ENCODE data around the gene ZNF311.
"Not testable (repeated sequence)": the region's sequence is repeated elsewhere in the genome, so short reads cannot be mapped to it uniquely, and the experiment has no call there.

The ZNF311 gene

DNA sequence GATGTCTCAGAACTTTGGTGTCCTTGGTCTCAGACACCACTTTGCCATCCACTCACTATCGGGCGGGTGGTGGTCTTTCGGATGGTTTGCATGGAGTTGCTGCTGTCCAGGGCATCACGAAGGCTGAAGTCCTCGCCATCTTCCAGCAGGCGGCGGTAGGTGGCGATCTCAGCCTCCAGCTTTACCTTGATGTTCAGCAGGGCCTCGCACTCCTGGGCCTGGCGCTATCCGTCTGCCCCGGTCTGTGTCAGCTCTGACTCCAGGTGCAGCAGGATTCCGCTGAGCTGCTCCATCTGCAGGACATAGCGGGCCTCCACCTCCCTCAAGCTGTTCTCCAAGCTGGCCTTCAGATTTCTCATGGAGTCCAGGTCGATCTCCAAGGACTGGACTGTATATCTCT, 36.0 kb downstream of the ZNF311 start:
- TF ChIP-seq CTCF (IDR thresholded peaks at IDR 0.05; ENCODE audit: control extremely low read depth, extremely low read depth, low read depth, missing control alignments), result no peak
- ChIA-PET POLR2A (no interaction called here), CTCF (interaction anchor here (1.2 kb wide), 1 partner anchor 12 kb away, joined by 5 read pairs; no protein-coding TSS in a partner anchor)
- DNase-seq (ENCODE audit: extremely low spot score), result no peak

DNA sequence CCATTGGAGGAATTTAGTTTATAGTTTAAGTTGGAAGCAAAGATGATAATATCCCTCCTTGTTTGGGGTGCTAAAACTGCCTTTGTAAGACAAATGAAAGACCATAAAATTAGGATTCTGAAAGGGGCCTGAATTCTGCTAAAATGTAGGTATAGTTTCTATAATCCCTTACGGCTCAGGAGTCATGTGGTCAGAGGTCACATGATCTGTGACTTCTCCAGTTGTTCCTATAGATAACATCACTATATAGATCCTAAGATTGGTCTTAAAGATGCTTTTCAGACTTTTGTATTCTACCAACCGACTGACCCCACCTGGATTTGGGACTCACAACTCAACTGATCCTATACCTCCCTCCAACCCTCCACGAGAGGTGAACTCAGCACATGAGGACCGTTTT, 36.6 kb downstream of the ZNF311 start:
- ChIA-PET POLR2A (no interaction called here), CTCF (no interaction called here)
- no peak for DNase-seq (ENCODE audit: extremely low spot score)
- no peak for TF ChIP-seq CTCF (IDR thresholded peaks at IDR 0.05; ENCODE audit: control extremely low read depth, extremely low read depth, low read depth, missing control alignments)

DNA sequence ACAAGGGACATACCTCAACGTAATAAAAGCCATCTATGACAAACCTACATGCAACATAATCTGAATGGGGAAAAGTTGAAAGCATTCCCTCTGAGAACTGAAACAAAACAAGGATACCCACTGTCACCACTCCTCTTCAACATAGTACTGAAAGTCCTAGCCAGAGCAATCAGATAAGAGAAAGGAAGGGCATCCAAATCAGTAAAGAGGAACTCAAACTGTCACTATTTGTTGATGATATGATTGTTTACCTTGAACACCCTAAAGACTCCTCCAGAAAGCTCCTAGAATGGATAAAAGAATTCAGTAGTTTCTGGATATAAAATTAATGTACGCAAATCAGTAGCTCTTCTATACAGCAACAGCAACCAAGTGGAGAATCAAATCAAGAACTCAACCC, 39.4 kb downstream of the ZNF311 start:
- TF ChIP-seq CTCF (IDR thresholded peaks at IDR 0.05; ENCODE audit: control extremely low read depth, extremely low read depth, low read depth, missing control alignments), result no peak
- ChIA-PET POLR2A (no interaction called here), CTCF (no interaction called here)
- no peak for DNase-seq (ENCODE audit: extremely low spot score)

DNA sequence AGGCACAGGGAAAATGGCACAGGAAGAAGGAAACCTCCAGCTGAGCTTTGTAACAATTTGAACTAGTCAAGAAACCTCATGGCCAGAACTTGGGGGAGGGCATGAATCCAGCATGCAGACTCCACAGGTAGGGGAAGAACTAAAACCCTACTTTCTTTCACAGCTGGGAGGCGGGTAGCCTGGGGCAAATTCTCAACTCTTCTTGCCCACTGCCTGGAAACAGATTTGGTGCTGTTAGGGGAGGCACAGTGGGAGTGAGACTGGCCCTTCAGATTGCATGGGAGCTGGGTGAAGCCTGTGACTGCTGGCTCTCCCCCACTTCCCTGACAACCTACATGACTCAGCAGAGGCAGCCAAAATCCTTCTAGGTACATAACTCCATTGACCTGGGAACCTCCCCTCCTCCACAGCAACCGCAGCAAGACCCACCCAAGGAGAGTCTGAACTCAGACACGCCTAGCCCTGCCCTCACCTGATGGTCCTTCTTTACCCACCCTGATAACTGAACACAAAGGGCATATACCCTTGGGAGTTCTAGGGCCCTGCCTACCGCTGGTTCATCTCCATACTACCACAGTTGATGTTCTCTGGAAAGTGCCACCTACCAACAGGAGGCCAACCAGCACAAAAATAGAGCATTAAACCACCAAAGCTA, 44.1 kb downstream of the ZNF311 start:
- no peak for DNase-seq (ENCODE audit: extremely low spot score)
- ChIA-PET POLR2A (no interaction called here), CTCF (no interaction called here)
- TF ChIP-seq CTCF (IDR thresholded peaks at IDR 0.05; ENCODE audit: control extremely low read depth, extremely low read depth, low read depth, missing control alignments), result no peak

GRCh38 chr6:28958561-28959243, 46.4 kb downstream of the ZNF311 start:
- DNase-seq (ENCODE audit: extremely low spot score); POLR2A ChIA-PET: not testable (repeated sequence)
- CTCF ChIA-PET, result interaction anchor here (1.0 kb wide), 1 partner anchor 35 kb away, joined by 3 read pairs; the partner anchor contains the start of gene TRIM27

GRCh38 chr6:28957795-28958314, 47.3 kb downstream of the ZNF311 start:
- CTCF ChIA-PET, result interaction anchor here (1.0 kb wide), 1 partner anchor 34 kb away, joined by 3 read pairs; the partner anchor contains the start of gene TRIM27
- DNase-seq (ENCODE audit: extremely low spot score); POLR2A ChIA-PET: not testable (repeated sequence)

- no peak for TF ChIP-seq CTCF (IDR thresholded peaks at IDR 0.05; ENCODE audit: control extremely low read depth, extremely low read depth, low read depth, missing control alignments)
- CTCF ChIA-PET, result interaction anchor here (1.3 kb wide), 1 partner anchor 118 kb away, joined by 3 read pairs; no protein-coding TSS in a partner anchor
- DNase-seq (ENCODE audit: extremely low spot score), result no peak
- POLR2A ChIA-PET, result no interaction called here
Observed at GRCh38 chr6:28956331-28956730, 48.8 kb downstream of the ZNF311 start.

Measured in GM10248 (cell line).